H4 (cell line): ENCODE data around the gene FGFR1OP2. TPM values are rescaled to one million over a fixed set of nuclear protein-coding genes. Genes with fewer than 3 reads are reported as not detected.
"Not testable (repeated sequence)": the region's sequence is repeated elsewhere in the genome, so short reads cannot be mapped to it uniquely, and the experiment has no call there.

Source experiments
- DNase-seq: peaks from one replicate; pipeline ENCODE4 v3.0.0-alpha.2; 2015; ENCODE audit warnings: low spot score
- total RNA-seq: library from RNA; depleted of rRNA; stranded (reverse); fragments of >200 nt; shearing (Covaris generic); gene quantifications from 2 replicates; pipeline ENCODE4 v1.2.3, GENCODE V29; 2014; rRNA removed

The FGFR1OP2 gene
- 23.4 and 31.3 TPM in 2 replicates for total RNA-seq

- DNase-seq, result peak; percentile 96
These were observed at the start of gene FGFR1OP2, which contains the start of gene INTS13 for GRCh38 chr12:26937863-26938700. Gene FGFR1OP2 (plus strand): TSS chr12:26938470. CDS start chr12:26954159, 15,689 bp downstream. Gene INTS13 (minus strand): TSS chr12:26937981. CDS start chr12:26936803, 1,178 bp downstream.

GRCh38 chr12:26890784-26891183 lies 47.5 kb upstream of the FGFR1OP2 start:
- no peak for DNase-seq

- no peak for DNase-seq
These were observed 46.6 kb upstream of the FGFR1OP2 start for GRCh38 chr12:26891704-26892103.

- DNase-seq, result no peak
These were observed 42.6 kb upstream of the FGFR1OP2 start for GRCh38 chr12:26895672-26896071.

GRCh38 chr12:26896913-26897312 lies 41.4 kb upstream of the FGFR1OP2 start:
- no peak for DNase-seq

GRCh38 chr12:26903396-26903795 lies 34.9 kb upstream of the FGFR1OP2 start:
- DNase-seq, result not testable (repeated sequence)

- DNase-seq, result no peak
These were observed 32.2 kb upstream of the FGFR1OP2 start for GRCh38 chr12:26906024-26906423.

GRCh38 chr12:26906704-26907103 lies 31.6 kb upstream of the FGFR1OP2 start:
- no peak for DNase-seq

- no peak for DNase-seq
These were observed 19.7 kb upstream of the FGFR1OP2 start for GRCh38 chr12:26918321-26919215.

- DNase-seq, result no peak
These were observed 19.1 kb upstream of the FGFR1OP2 start for GRCh38 chr12:26919216-26919555.

GRCh38 chr12:26921886-26922285 lies 16.4 kb upstream of the FGFR1OP2 start:
- no peak for DNase-seq

GRCh38 chr12:26928661-26929060 lies 9.6 kb upstream of the FGFR1OP2 start:
- no peak for DNase-seq

GRCh38 chr12:26929590-26929989 lies 8.7 kb upstream of the FGFR1OP2 start:
- no peak for DNase-seq

GRCh38 chr12:26935636-26936378 lies 2.5 kb upstream of the FGFR1OP2 start:
- DNase-seq, result no peak

- DNase-seq, result no peak
These were observed 1.5 kb upstream of the FGFR1OP2 start for GRCh38 chr12:26936559-26937442.

GRCh38 chr12:26937443-26937862 lies 817 bp upstream of the FGFR1OP2 start:
- DNase-seq, result no peak

GRCh38 chr12:26938701-26939062 lies 412 bp downstream of the FGFR1OP2 start:
- DNase-seq, result no peak

- no peak for DNase-seq
These were observed 1.0 kb downstream of the FGFR1OP2 start for GRCh38 chr12:26939192-26939832.

- no peak for DNase-seq
These were observed 1.7 kb downstream of the FGFR1OP2 start for GRCh38 chr12:26939953-26940352.

- DNase-seq, result no peak
These were observed 2.4 kb downstream of the FGFR1OP2 start for GRCh38 chr12:26940516-26941214.
